ENCODE results near the gene ABCC8. TPM values are rescaled to one million over a fixed set of nuclear protein-coding genes. Genes with fewer than 3 reads are reported as not detected.
A peak's percentile ranks its signal among the peaks of the same experiment; 100 is the strongest.

The ABCC8 gene
- total RNA-seq, 2 experiments from 2014 or later: not detected

GRCh38 chr11:17369684-17370243, 106.9 kb downstream of the ABCC8 start:
- peaks cover 62% of the 10 kb centered on the region for H3K36me3 Mint-ChIP-seq (ENCODE audit: low read depth)
- H3K27me3 Mint-ChIP-seq (ENCODE audit: low read depth): no peaks in the 10 kb centered on the region
- H3K9me3 Mint-ChIP-seq: peaks cover 38% of the 10 kb centered on the region
- CTCF ChIA-PET: interaction anchor here (0.6 kb wide), 1 partner anchor 135 kb away, joined by 3 read pairs; no protein-coding TSS in a partner anchor
- no peak overlapping the region for H3K4me3 Mint-ChIP-seq
- no peak for DNase-seq
- no peaks in the 10 kb centered on the region for H3K4me1 Mint-ChIP-seq (ENCODE audit: low read depth)
- intact Hi-C loops (cut with micrococcal nuclease): no loop called here
- no peak overlapping the region for H3K27ac Mint-ChIP-seq

GRCh38 chr11:17369094-17369493, 107.6 kb downstream of the ABCC8 start:
- no peak for DNase-seq
- intact Hi-C loops (cut with micrococcal nuclease): no loop called here
- Mint-ChIP-seq H3K4me1 (ENCODE audit: low read depth) (no peaks in the 10 kb centered on the region), H3K36me3 (ENCODE audit: low read depth) (peaks cover 59% of the 10 kb centered on the region), H3K27me3 (ENCODE audit: low read depth) (no peaks in the 10 kb centered on the region), H3K4me3 (no peak overlapping the region), H3K9me3 (peaks cover 38% of the 10 kb centered on the region), H3K27ac (no peak overlapping the region)
- CTCF ChIA-PET: no interaction called here

- intact Hi-C loops (cut with micrococcal nuclease): no loop called here
- no peak for DNase-seq
- CTCF ChIA-PET: no interaction called here
- no peaks in the 10 kb centered on the region for H3K4me1 Mint-ChIP-seq (ENCODE audit: low read depth)
- no peak overlapping the region for H3K4me3 Mint-ChIP-seq
- no peak overlapping the region for H3K27ac Mint-ChIP-seq
- H3K9me3 Mint-ChIP-seq: peaks cover 38% of the 10 kb centered on the region
- H3K36me3 Mint-ChIP-seq (ENCODE audit: low read depth): peaks cover 57% of the 10 kb centered on the region
- H3K27me3 Mint-ChIP-seq (ENCODE audit: low read depth): no peaks in the 10 kb centered on the region
Observed at GRCh38 chr11:17368551-17368950, 108.1 kb downstream of the ABCC8 start.

GRCh38 chr11:17366495-17366894, 110.2 kb downstream of the ABCC8 start:
- peaks cover 22% of the 10 kb centered on the region for H3K9me3 Mint-ChIP-seq
- no peak overlapping the region for H3K4me3 Mint-ChIP-seq
- no peak for DNase-seq
- H3K4me1 Mint-ChIP-seq (ENCODE audit: low read depth): no peaks in the 10 kb centered on the region
- H3K27me3 Mint-ChIP-seq (ENCODE audit: low read depth): no peaks in the 10 kb centered on the region
- H3K27ac Mint-ChIP-seq: no peak overlapping the region
- intact Hi-C loops (cut with micrococcal nuclease): no loop called here
- H3K36me3 Mint-ChIP-seq (ENCODE audit: low read depth): peaks cover 40% of the 10 kb centered on the region
- CTCF ChIA-PET: interaction anchor here (1.0 to 3.7 kb wide), 4 partner anchors 12 to 546 kb away, joined by 3 to 12 read pairs (median 6); no protein-coding TSS in a partner anchor

GRCh38 chr11:17354601-17354991, 122.0 kb downstream of the ABCC8 start:
- H3K36me3 Mint-ChIP-seq (ENCODE audit: low read depth): peaks cover 5% of the 10 kb centered on the region
- peak overlapping the region; percentile 81 for H3K4me3 Mint-ChIP-seq
- peaks cover 25% of the 10 kb centered on the region for H3K4me1 Mint-ChIP-seq (ENCODE audit: low read depth)
- CTCF ChIA-PET: interaction anchor here (0.7 to 4.4 kb wide), 9 partner anchors 10 to 125 kb away, joined by 3 to 16 read pairs (median 4); partner anchors contain the start of gene KCNJ11
- no peak overlapping the region for H3K27ac Mint-ChIP-seq
- H3K27me3 Mint-ChIP-seq (ENCODE audit: low read depth): peaks cover 7% of the 10 kb centered on the region
- peaks cover 3% of the 10 kb centered on the region for H3K9me3 Mint-ChIP-seq
- intact Hi-C loops (cut with micrococcal nuclease): loop anchor here (1.0 to 5.0 kb wide), 7 partner anchors 29 to 658 kb away; partner anchors contain the start of genes C11orf58, RPS13 and SERGEF
- peak; percentile 82 for DNase-seq

GRCh38 chr11:17353821-17354600, 122.6 kb downstream of the ABCC8 start:
- CTCF ChIA-PET: interaction anchor here (0.5 to 4.4 kb wide), 15 partner anchors 9 to 1149 kb away, joined by 3 to 16 read pairs (median 4); partner anchors contain the start of gene KCNJ11
- Mint-ChIP-seq H3K27ac (no peak overlapping the region), H3K9me3 (peaks cover under 1% of the 10 kb centered on the region), H3K36me3 (ENCODE audit: low read depth) (peaks cover 3% of the 10 kb centered on the region), H3K4me1 (ENCODE audit: low read depth) (peaks cover 25% of the 10 kb centered on the region), H3K27me3 (ENCODE audit: low read depth) (peaks cover 7% of the 10 kb centered on the region), H3K4me3 (peak overlapping the region; percentile 81)
- DNase-seq: no peak
- intact Hi-C loops (cut with micrococcal nuclease): loop anchor here (1.0 to 5.0 kb wide), 10 partner anchors 10 to 658 kb away; partner anchors contain the start of genes C11orf58, RPS13 and SERGEF

- no peaks in the 10 kb centered on the region for H3K9me3 Mint-ChIP-seq
- peak; percentile 60 for DNase-seq
- H3K27me3 Mint-ChIP-seq (ENCODE audit: low read depth): peaks cover 7% of the 10 kb centered on the region
- intact Hi-C loops (cut with micrococcal nuclease): loop anchor here (1.0 to 5.0 kb wide), 8 partner anchors 9 to 659 kb away; partner anchors contain the start of genes C11orf58, RPS13 and SERGEF
- no peak overlapping the region for H3K27ac Mint-ChIP-seq
- CTCF ChIA-PET: interaction anchor here (0.5 to 4.4 kb wide), 12 partner anchors 8 to 278 kb away, joined by 3 to 16 read pairs (median 4); partner anchors contain the start of gene KCNJ11
- H3K36me3 Mint-ChIP-seq (ENCODE audit: low read depth): peaks cover 2% of the 10 kb centered on the region
- H3K4me1 Mint-ChIP-seq (ENCODE audit: low read depth): peaks cover 25% of the 10 kb centered on the region
- H3K4me3 Mint-ChIP-seq: peak overlapping the region; percentile 81
Observed at GRCh38 chr11:17352950-17353820, 123.5 kb downstream of the ABCC8 start.

- H3K4me1 Mint-ChIP-seq (ENCODE audit: low read depth): peaks cover 25% of the 10 kb centered on the region
- peaks cover 7% of the 10 kb centered on the region for H3K27me3 Mint-ChIP-seq (ENCODE audit: low read depth)
- no peaks in the 10 kb centered on the region for H3K9me3 Mint-ChIP-seq
- CTCF ChIA-PET: no interaction called here
- no peaks in the 10 kb centered on the region for H3K36me3 Mint-ChIP-seq (ENCODE audit: low read depth)
- intact Hi-C loops (cut with micrococcal nuclease): loop anchor here (1.0 to 5.0 kb wide), 8 partner anchors 74 to 661 kb away; partner anchors contain the start of genes C11orf58, RPS13 and SERGEF
- H3K27ac Mint-ChIP-seq: no peak within 1 kb of the TSS
- peak; percentile 62 for DNase-seq
- H3K4me3 Mint-ChIP-seq: peak within 1 kb of the TSS; percentile 81
Observed at GRCh38 chr11:17351510-17352176, 125.0 kb downstream of the ABCC8 start, which contains the start of gene NCR3LG1. Gene NCR3LG1 (plus strand): TSS chr11:17351800. CDS start chr11:17351970, 170 bp downstream.

GRCh38 chr11:17351172-17351509, 125.5 kb downstream of the ABCC8 start:
- Mint-ChIP-seq H3K9me3 (no peaks in the 10 kb centered on the region), H3K36me3 (ENCODE audit: low read depth) (no peaks in the 10 kb centered on the region), H3K4me1 (ENCODE audit: low read depth) (peaks cover 25% of the 10 kb centered on the region), H3K27me3 (ENCODE audit: low read depth) (peaks cover 7% of the 10 kb centered on the region), H3K4me3 (peak overlapping the region; percentile 81), H3K27ac (no peak overlapping the region)
- no peak for DNase-seq
- CTCF ChIA-PET: interaction anchor here (0.8 to 1.1 kb wide), 3 partner anchors 75 to 128 kb away, joined by 4 to 8 read pairs (median 6); no protein-coding TSS in a partner anchor
- intact Hi-C loops (cut with micrococcal nuclease): loop anchor here (1.0 to 5.0 kb wide), 8 partner anchors 74 to 661 kb away; partner anchors contain the start of genes C11orf58, RPS13 and SERGEF

- intact Hi-C loops (cut with micrococcal nuclease): loop anchor here (1.0 to 5.0 kb wide), 8 partner anchors 73 to 662 kb away; partner anchors contain the start of genes C11orf58, RPS13 and SERGEF
- no peak for DNase-seq
- no peak overlapping the region for H3K27ac Mint-ChIP-seq
- CTCF ChIA-PET: interaction anchor here (0.8 to 1.1 kb wide), 3 partner anchors 75 to 127 kb away, joined by 4 to 8 read pairs (median 6); no protein-coding TSS in a partner anchor
- no peaks in the 10 kb centered on the region for H3K9me3 Mint-ChIP-seq
- peak overlapping the region; percentile 81 for H3K4me3 Mint-ChIP-seq
- peaks cover 7% of the 10 kb centered on the region for H3K27me3 Mint-ChIP-seq (ENCODE audit: low read depth)
- no peaks in the 10 kb centered on the region for H3K36me3 Mint-ChIP-seq (ENCODE audit: low read depth)
- peaks cover 25% of the 10 kb centered on the region for H3K4me1 Mint-ChIP-seq (ENCODE audit: low read depth)
Observed at GRCh38 chr11:17350455-17351171, 126.0 kb downstream of the ABCC8 start.

- Mint-ChIP-seq H3K4me1 (ENCODE audit: low read depth) (peaks cover 31% of the 10 kb centered on the region), H3K27me3 (ENCODE audit: low read depth) (no peaks in the 10 kb centered on the region), H3K9me3 (no peaks in the 10 kb centered on the region), H3K36me3 (ENCODE audit: low read depth) (no peaks in the 10 kb centered on the region), H3K4me3 (no peak overlapping the region), H3K27ac (no peak overlapping the region)
- CTCF ChIA-PET: no interaction called here
- DNase-seq: no peak
- intact Hi-C loops (cut with micrococcal nuclease): no loop called here
Observed at GRCh38 chr11:17347676-17348075, 129.0 kb downstream of the ABCC8 start.
